Ishikawa (cell line): ENCODE measurements around the gene ZNF341.

ENCODE experiments used
- CEBPB ChIP-seq: IDR thresholded peaks from 2 replicates; pipeline ENCODE4 v1.6.1; 2012
- CREB1 ChIP-seq: IDR thresholded peaks from 2 replicates; pipeline ENCODE4 v1.6.1; 2012; ENCODE audit warnings: low read depth
- EGR1 ChIP-seq: IDR thresholded peaks from 2 replicates; pipeline ENCODE4 v1.6.1; 2012
- EP300 ChIP-seq: IDR thresholded peaks from 2 replicates; pipeline ENCODE4 v1.6.1; 2012; ENCODE audit warnings: borderline replicate concordance
- FOXM1 ChIP-seq: IDR thresholded peaks from 2 replicates; pipeline ENCODE4 v1.6.1; 2012; ENCODE audit warnings: low read depth, borderline replicate concordance
- MAX ChIP-seq: IDR thresholded peaks from 2 replicates; pipeline ENCODE4 v1.6.1; 2012
- NFIC ChIP-seq: IDR thresholded peaks from 2 replicates; pipeline ENCODE4 v1.6.1; 2012
- RAD21 ChIP-seq: IDR thresholded peaks from 2 replicates; pipeline ENCODE4 v1.6.1; 2012; ENCODE audit warnings: low read depth
- REST ChIP-seq: IDR thresholded peaks from 2 replicates; pipeline ENCODE4 v1.6.1; 2012; ENCODE audit warnings: low read depth, mild to moderate bottlenecking
- TAF1 ChIP-seq: IDR thresholded peaks from 2 replicates; pipeline ENCODE4 v1.6.1; 2012; ENCODE audit warnings: low read depth, mild to moderate bottlenecking
- TCF12 ChIP-seq: IDR thresholded peaks from 2 replicates; pipeline ENCODE4 v1.6.1; 2012; ENCODE audit warnings: low read depth
- TEAD4 ChIP-seq: IDR thresholded peaks from 2 replicates; pipeline ENCODE4 v1.6.1; 2012
- USF1 ChIP-seq: IDR thresholded peaks from 2 replicates; pipeline ENCODE4 v1.6.1; 2012
- YY1 ChIP-seq: IDR thresholded peaks from 2 replicates; pipeline ENCODE4 v1.6.1; 2012; ENCODE audit warnings: low read depth
- ZBTB7A ChIP-seq: IDR thresholded peaks from 2 replicates; pipeline ENCODE4 v1.6.1; 2012; ENCODE audit warnings: low read depth

The ZNF341 gene

GRCh38 chr20:33824852-33825251 is 93.1 kb downstream of the ZNF341 start:
- no peak for TF ChIP-seq RAD21
- no peak for TF ChIP-seq EP300
- no peak for TF ChIP-seq EGR1
- no peak for TF ChIP-seq FOXM1
- no peak for TF ChIP-seq ZBTB7A
- TF ChIP-seq CREB1: no peak
- TF ChIP-seq TAF1: no peak
- no peak for TF ChIP-seq YY1

GRCh38 chr20:33825340-33826269 is 93.8 kb downstream of the ZNF341 start:
- TF ChIP-seq FOXM1 (no peak), TAF1 (no peak), ZBTB7A (no peak), TCF12 (no peak), REST (no peak), CEBPB (no peak), YY1 (no peak), CREB1 (no peak), TEAD4 (no peak), MAX (no peak), EP300 (no peak), EGR1 (no peak), USF1 (no peak)

- TF ChIP-seq CREB1 (no peak), CEBPB (no peak), TCF12 (no peak)
Observed at GRCh38 chr20:33826270-33826897, 94.6 kb downstream of the ZNF341 start.

GRCh38 chr20:33827109-33827508 is 95.3 kb downstream of the ZNF341 start:
- TF ChIP-seq TCF12 (no peak), TAF1 (no peak), CREB1 (no peak), RAD21 (no peak), CEBPB (no peak), TEAD4 (no peak), ZBTB7A (no peak), USF1 (no peak), REST (no peak), NFIC (no peak), FOXM1 (no peak), EGR1 (no peak), EP300 (no peak), MAX (no peak), YY1 (no peak)

GRCh38 chr20:33827634-33828325 is 96.0 kb downstream of the ZNF341 start:
- no peak for TF ChIP-seq REST
- no peak for TF ChIP-seq EGR1
- no peak for TF ChIP-seq USF1
- TF ChIP-seq CEBPB: no peak
- no peak for TF ChIP-seq MAX
- TF ChIP-seq YY1: no peak
- TF ChIP-seq TEAD4: no peak
- TF ChIP-seq RAD21: no peak
- no peak for TF ChIP-seq TAF1
- TF ChIP-seq ZBTB7A: no peak
- no peak for TF ChIP-seq TCF12
- TF ChIP-seq CREB1: no peak
- no peak for TF ChIP-seq NFIC
- no peak for TF ChIP-seq EP300
- no peak for TF ChIP-seq FOXM1
